HepG2 (cell line): ENCODE results near the gene SLC16A6. TPM values are rescaled to one million over a fixed set of nuclear protein-coding genes. Genes with fewer than 3 reads are reported as not detected.

Experiments
- ATAC-seq: fragments of 200-7000 bp; cut with Tn5 transposase; 3 replicates; pipeline ENCODE4 v1.9.1; 2020; ENCODE audit warnings: mild to moderate bottlenecking, moderate library complexity
- BruUV-seq: library from RNA; stranded (reverse); fragments of 400-500 nt; replicated peaks from 2 replicates; lab custom pipeline; 2021; lab: Mats Ljungman, UMichigan
- CTCF ChIA-PET: fragments of 300-600 bp; formaldehyde crosslinking; extraction: SDS; loops from one replicate; lab custom pipeline; 2021; ENCODE audit warnings: low total read pairs, inconsistent platforms, low intra/inter-chr PET ratio; lab: Yijun Ruan, JAX
- POLR2A ChIA-PET: fragments of 350-600 bp; sonication (Branson Sonifier 250); formaldehyde crosslinking; loops from one replicate; lab custom pipeline; 2020; ENCODE audit warnings: antibody characterized with exemption, inconsistent platforms; lab: Yijun Ruan, JAX
- DNase-seq: peaks from one replicate; pipeline ENCODE4 v3.0.0-alpha.2; 2015; ENCODE audit warnings: low spot score
- FAIRE-seq: peaks from 3 replicates; lab custom pipeline; 2011; peaks lifted over from hg19 to GRCh38; lab: Jason Lieb, UNC
- H2AFZ ChIP-seq: one replicate; pipeline ENCODE4 v1.6.1; 2011; ENCODE audit warnings: low read length, inconsistent platforms
- H3K27ac ChIP-seq: fragments of 300-600 bp; 3 replicates; pipeline ENCODE4 v1.8.0; 2011; ENCODE audit warnings: mixed run types, mild to moderate bottlenecking, mixed read lengths, low read length, inconsistent platforms; ENCODE audit not compliant: insufficient read depth; ENCODE audit errors: extremely low read length
- H3K27me3 ChIP-seq, 2 experiments: fragments of 200-600 bp in 1 of 2; 2 replicates in 1 of 2; 3 replicates in 1 of 2; pipeline versions ENCODE4 v1.6.0 to v1.8.0; 2011; ENCODE audit warnings: low read length in 2 of 2, mild to moderate bottlenecking in 2 of 2, moderate library complexity in 2 of 2, inconsistent platforms in 1 of 2; ENCODE audit not compliant: insufficient read depth in 2 of 2, control insufficient read depth in 1 of 2
- H3K36me3 ChIP-seq, 2 experiments: fragments of 200-600 bp in 1 of 2; replicated peaks in 1 of 2; 2 replicates in 1 of 2; 3 replicates in 1 of 2; pipeline versions ENCODE4 v1.5.1 to v1.8.0; 2011; ENCODE audit warnings: low read length in 2 of 2, inconsistent platforms in 1 of 2; ENCODE audit not compliant: insufficient read depth in 2 of 2, control insufficient read depth in 1 of 2
- H3K4me1 ChIP-seq: 2 replicates; pipeline ENCODE4 v1.5.1; 2012; ENCODE audit warnings: low read length, inconsistent platforms; ENCODE audit not compliant: insufficient read depth
- H3K4me2 ChIP-seq: 2 replicates; pipeline ENCODE4 v1.6.0; 2011; ENCODE audit warnings: low read depth, low read length, inconsistent platforms
- H3K4me3 ChIP-seq, 3 experiments: fragments of 200-600 bp in 1 of 3; sonication (generic), shearing (Covaris generic) in 1 of 3; replicated peaks in 1 of 3; 2 replicates each; pipeline ENCODE4 v1.5.1; 2011 to 2016; ENCODE audit warnings: low read length in 3 of 3, inconsistent platforms in 2 of 3, low read depth in 2 of 3, mild to moderate bottlenecking in 2 of 3, control low read depth in 1 of 3, mixed read lengths in 1 of 3; ENCODE audit not compliant: insufficient read depth in 1 of 3
- H3K79me2 ChIP-seq: one replicate; pipeline ENCODE4 v1.6.1; 2011; ENCODE audit warnings: low read length, inconsistent platforms; ENCODE audit not compliant: insufficient read depth
- H3K9ac ChIP-seq: 2 replicates; pipeline ENCODE4 v1.6.0; 2011; ENCODE audit warnings: mild to moderate bottlenecking, low read depth, low read length, inconsistent platforms; ENCODE audit not compliant: insufficient read depth
- H3K9me3 ChIP-seq: 2 replicates; pipeline ENCODE4 v1.5.1; 2012; ENCODE audit warnings: mild to moderate bottlenecking, low read length
- H4K20me1 ChIP-seq: 2 replicates; pipeline ENCODE4 v1.6.0; 2011; ENCODE audit warnings: inconsistent platforms, mild to moderate bottlenecking, low read length, moderate library complexity; ENCODE audit not compliant: insufficient read depth
- AHR ChIP-seq: IDR thresholded peaks from 2 replicates; pipeline ENCODE4 v1.6.1; 2018; ENCODE audit warnings: missing genetic modification reagents, missing compliant biosample characterization
- ATF7-NPFF ChIP-seq: sonication (generic); formaldehyde crosslinking; IDR thresholded peaks from 2 replicates; pipeline ENCODE4 v1.8.1; 2023; ENCODE audit warnings: mild to moderate bottlenecking, low read depth, missing genetic modification reagents, moderate library complexity
- BRD4 ChIP-seq: sonication (generic); formaldehyde crosslinking; IDR thresholded peaks from 2 replicates; pipeline ENCODE4 v1.4.0; 2020; ENCODE audit warnings: missing genetic modification reagents
- JARID2 ChIP-seq: sonication (generic); formaldehyde crosslinking; IDR thresholded peaks from 2 replicates; pipeline ENCODE4 v1.8.1; 2023; ENCODE audit warnings: missing genetic modification reagents, inconsistent platforms; ENCODE audit not compliant: insufficient replicate concordance
- KDM6A ChIP-seq: IDR thresholded peaks from 2 replicates; pipeline ENCODE4 v1.6.1; 2016; ENCODE audit warnings: low read depth
- KLF13 ChIP-seq: sonication (generic); formaldehyde crosslinking; IDR thresholded peaks from 2 replicates; pipeline ENCODE4 v1.4.0; 2020; ENCODE audit warnings: mild to moderate bottlenecking, missing genetic modification reagents
- MIXL1 ChIP-seq: IDR thresholded peaks from 2 replicates; pipeline ENCODE4 v1.6.1; 2016
- NR3C1 ChIP-seq: sonication (generic); formaldehyde crosslinking; IDR thresholded peaks from 2 replicates; pipeline ENCODE4 v1.4.0; 2020; ENCODE audit warnings: missing genetic modification reagents
- ZNF431 ChIP-seq: sonication (generic); formaldehyde crosslinking; IDR thresholded peaks from 2 replicates; pipeline ENCODE4 v1.9.0; 2022; ENCODE audit warnings: missing genetic modification reagents, low read depth, mild to moderate bottlenecking, borderline replicate concordance
- ZNF446 ChIP-seq: sonication (generic); formaldehyde crosslinking; IDR thresholded peaks from 2 replicates; pipeline ENCODE4 v1.5.0; 2020; ENCODE audit warnings: mild to moderate bottlenecking, missing genetic modification reagents
- ZNF510 ChIP-seq: sonication (generic); formaldehyde crosslinking; IDR thresholded peaks from 2 replicates; pipeline ENCODE4 v1.4.0; 2020; ENCODE audit warnings: low read depth, mild to moderate bottlenecking, missing genetic modification reagents
- WGBS: methylation state at CpG from one replicate; pipeline ENCODE4 v1.1.6; 2017; ENCODE audit warnings: low lambda C conversion rate; 5-methylcytosine and 5-hydroxymethylcytosine counted together
- in situ Hi-C: cut with HindIII; loops from 2 replicates; pipeline ENCODE4 v1.10.0; 2017; ENCODE audit warnings: low pct_unique_long_range_greater_than_20kb; ENCODE audit not compliant: extremely low pct_ligation_motif_present
- intact Hi-C: fragments of 100-400 bp; cut with micrococcal nuclease; formaldehyde crosslinking; loops from one replicate; pipeline ENCODE4 v1.10.0; 2022; ENCODE audit not compliant: unreplicated experiment
- polyA plus RNA-seq, 8 experiments: library from polyadenylated mRNA; depleted of rRNA in 3 of 8; stranded (reverse) in 7 of 8; unstranded in 1 of 8; fragments of >200 nt; fragmentation: Illumina TruSeq in 4 of 8; extraction: Trizol in 4 of 8; gene quantifications; 2 replicates each; pipeline versions ENCODE4 v1.2.1 to v1.2.3, GENCODE V29; 2011 to 2016; ENCODE audit warnings: low read depth in 4 of 8, missing spikeins in 1 of 8, mixed read lengths in 1 of 8; ENCODE audit not compliant: insufficient read depth in 1 of 8
- total RNA-seq, 5 experiments: library from RNA; depleted of rRNA; stranded (reverse); fragments of >200 nt; fragmentation: Illumina TruSeq; extraction: Trizol; gene quantifications; 2 replicates each; pipeline ENCODE4 v1.2.3, GENCODE V29; 2016; ENCODE audit warnings: low read depth in 1 of 5
- TF ChIP-seq, protein P1 (sequence below): sonication (generic); formaldehyde crosslinking; IDR thresholded peaks from 2 replicates; pipeline ENCODE4 v1.4.0; 2020; ENCODE audit warnings: mild to moderate bottlenecking, missing genetic modification reagents
- TF ChIP-seq, protein P2 (sequence below): sonication (generic); formaldehyde crosslinking; IDR thresholded peaks from 2 replicates; pipeline ENCODE4 v1.5.0; 2020; ENCODE audit warnings: mild to moderate bottlenecking, missing genetic modification reagents
- TF ChIP-seq, protein P3 (sequence below): sonication (generic); formaldehyde crosslinking; IDR thresholded peaks from one replicate; pipeline ENCODE4 v1.5.1; 2020; ENCODE audit warnings: mild to moderate bottlenecking, missing genetic modification reagents; ENCODE audit errors: not compliant biosample characterization

SLC16A6 gene
- total and polyA plus RNA-seq, 2 of the 13 experiments (the other 11 are each of a cell fraction or from before 2014, with no cell fraction given): 1.1 to 44.7 TPM

GRCh38 chr17:68321556-68321954 lies 30.6 kb upstream of the SLC16A6 start:
- intact Hi-C loops: no loop called here
- CTCF ChIA-PET: no interaction called here
- Histone ChIP-seq H4K20me1 (no peaks in the 10 kb centered on the region), H3K4me2 (no peak overlapping the region), H3K27ac (no peak overlapping the region), H3K79me2 (no peaks in the 10 kb centered on the region), H3K4me3 (no peak overlapping the region), H3K4me1 (peaks cover 57% of the 10 kb centered on the region), H3K9me3 (no peaks in the 10 kb centered on the region), H2AFZ (no peak overlapping the region), H3K36me3 (no peaks in the 10 kb centered on the region), H3K27me3 (no peaks in the 10 kb centered on the region), H3K9ac (no peak overlapping the region)
- in situ Hi-C loops: no loop called here
- ATAC-seq (no peak), DNase-seq (no peak), FAIRE-seq (no peak)
- WGBS: 97% methylated on average over 4 of the region's 4 CpGs
- POLR2A ChIA-PET: no interaction called here
- BruUV-seq: no TSS peak
- no peak for TF ChIP-seq ZNF510 (CRISPR knock-in tag)
- TF ChIP-seq NR3C1 (CRISPR knock-in tag): no peak
- TF ChIP-seq ZNF431 (CRISPR knock-in tag): no peak
- TF ChIP-seq, protein P1, sequence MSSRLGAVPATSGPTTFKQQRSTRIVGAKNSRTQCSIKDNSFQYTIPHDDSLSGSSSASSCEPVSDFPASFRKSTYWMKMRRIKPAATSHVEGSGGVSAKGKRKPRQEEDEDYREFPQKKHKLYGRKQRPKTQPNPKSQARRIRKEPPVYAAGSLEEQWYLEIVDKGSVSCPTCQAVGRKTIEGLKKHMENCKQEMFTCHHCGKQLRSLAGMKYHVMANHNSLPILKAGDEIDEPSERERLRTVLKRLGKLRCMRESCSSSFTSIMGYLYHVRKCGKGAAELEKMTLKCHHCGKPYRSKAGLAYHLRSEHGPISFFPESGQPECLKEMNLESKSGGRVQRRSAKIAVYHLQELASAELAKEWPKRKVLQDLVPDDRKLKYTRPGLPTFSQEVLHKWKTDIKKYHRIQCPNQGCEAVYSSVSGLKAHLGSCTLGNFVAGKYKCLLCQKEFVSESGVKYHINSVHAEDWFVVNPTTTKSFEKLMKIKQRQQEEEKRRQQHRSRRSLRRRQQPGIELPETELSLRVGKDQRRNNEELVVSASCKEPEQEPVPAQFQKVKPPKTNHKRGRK (CRISPR knock-in tag): no peak
- TF ChIP-seq KLF13 (CRISPR knock-in tag): no peak
- TF ChIP-seq, protein P2, sequence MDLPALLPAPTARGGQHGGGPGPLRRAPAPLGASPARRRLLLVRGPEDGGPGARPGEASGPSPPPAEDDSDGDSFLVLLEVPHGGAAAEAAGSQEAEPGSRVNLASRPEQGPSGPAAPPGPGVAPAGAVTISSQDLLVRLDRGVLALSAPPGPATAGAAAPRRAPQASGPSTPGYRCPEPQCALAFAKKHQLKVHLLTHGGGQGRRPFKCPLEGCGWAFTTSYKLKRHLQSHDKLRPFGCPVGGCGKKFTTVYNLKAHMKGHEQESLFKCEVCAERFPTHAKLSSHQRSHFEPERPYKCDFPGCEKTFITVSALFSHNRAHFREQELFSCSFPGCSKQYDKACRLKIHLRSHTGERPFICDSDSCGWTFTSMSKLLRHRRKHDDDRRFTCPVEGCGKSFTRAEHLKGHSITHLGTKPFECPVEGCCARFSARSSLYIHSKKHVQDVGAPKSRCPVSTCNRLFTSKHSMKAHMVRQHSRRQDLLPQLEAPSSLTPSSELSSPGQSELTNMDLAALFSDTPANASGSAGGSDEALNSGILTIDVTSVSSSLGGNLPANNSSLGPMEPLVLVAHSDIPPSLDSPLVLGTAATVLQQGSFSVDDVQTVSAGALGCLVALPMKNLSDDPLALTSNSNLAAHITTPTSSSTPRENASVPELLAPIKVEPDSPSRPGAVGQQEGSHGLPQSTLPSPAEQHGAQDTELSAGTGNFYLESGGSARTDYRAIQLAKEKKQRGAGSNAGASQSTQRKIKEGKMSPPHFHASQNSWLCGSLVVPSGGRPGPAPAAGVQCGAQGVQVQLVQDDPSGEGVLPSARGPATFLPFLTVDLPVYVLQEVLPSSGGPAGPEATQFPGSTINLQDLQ (CRISPR knock-in tag): no peak
- TF ChIP-seq KDM6A: no peak
- TF ChIP-seq ATF7-NPFF (CRISPR knock-in tag): no peak
- TF ChIP-seq JARID2: no peak
- no peak for TF ChIP-seq ZNF446 (CRISPR knock-in tag)
- no peak for TF ChIP-seq BRD4
- no peak for TF ChIP-seq AHR (CRISPR knock-in tag)
- TF ChIP-seq, protein P3, sequence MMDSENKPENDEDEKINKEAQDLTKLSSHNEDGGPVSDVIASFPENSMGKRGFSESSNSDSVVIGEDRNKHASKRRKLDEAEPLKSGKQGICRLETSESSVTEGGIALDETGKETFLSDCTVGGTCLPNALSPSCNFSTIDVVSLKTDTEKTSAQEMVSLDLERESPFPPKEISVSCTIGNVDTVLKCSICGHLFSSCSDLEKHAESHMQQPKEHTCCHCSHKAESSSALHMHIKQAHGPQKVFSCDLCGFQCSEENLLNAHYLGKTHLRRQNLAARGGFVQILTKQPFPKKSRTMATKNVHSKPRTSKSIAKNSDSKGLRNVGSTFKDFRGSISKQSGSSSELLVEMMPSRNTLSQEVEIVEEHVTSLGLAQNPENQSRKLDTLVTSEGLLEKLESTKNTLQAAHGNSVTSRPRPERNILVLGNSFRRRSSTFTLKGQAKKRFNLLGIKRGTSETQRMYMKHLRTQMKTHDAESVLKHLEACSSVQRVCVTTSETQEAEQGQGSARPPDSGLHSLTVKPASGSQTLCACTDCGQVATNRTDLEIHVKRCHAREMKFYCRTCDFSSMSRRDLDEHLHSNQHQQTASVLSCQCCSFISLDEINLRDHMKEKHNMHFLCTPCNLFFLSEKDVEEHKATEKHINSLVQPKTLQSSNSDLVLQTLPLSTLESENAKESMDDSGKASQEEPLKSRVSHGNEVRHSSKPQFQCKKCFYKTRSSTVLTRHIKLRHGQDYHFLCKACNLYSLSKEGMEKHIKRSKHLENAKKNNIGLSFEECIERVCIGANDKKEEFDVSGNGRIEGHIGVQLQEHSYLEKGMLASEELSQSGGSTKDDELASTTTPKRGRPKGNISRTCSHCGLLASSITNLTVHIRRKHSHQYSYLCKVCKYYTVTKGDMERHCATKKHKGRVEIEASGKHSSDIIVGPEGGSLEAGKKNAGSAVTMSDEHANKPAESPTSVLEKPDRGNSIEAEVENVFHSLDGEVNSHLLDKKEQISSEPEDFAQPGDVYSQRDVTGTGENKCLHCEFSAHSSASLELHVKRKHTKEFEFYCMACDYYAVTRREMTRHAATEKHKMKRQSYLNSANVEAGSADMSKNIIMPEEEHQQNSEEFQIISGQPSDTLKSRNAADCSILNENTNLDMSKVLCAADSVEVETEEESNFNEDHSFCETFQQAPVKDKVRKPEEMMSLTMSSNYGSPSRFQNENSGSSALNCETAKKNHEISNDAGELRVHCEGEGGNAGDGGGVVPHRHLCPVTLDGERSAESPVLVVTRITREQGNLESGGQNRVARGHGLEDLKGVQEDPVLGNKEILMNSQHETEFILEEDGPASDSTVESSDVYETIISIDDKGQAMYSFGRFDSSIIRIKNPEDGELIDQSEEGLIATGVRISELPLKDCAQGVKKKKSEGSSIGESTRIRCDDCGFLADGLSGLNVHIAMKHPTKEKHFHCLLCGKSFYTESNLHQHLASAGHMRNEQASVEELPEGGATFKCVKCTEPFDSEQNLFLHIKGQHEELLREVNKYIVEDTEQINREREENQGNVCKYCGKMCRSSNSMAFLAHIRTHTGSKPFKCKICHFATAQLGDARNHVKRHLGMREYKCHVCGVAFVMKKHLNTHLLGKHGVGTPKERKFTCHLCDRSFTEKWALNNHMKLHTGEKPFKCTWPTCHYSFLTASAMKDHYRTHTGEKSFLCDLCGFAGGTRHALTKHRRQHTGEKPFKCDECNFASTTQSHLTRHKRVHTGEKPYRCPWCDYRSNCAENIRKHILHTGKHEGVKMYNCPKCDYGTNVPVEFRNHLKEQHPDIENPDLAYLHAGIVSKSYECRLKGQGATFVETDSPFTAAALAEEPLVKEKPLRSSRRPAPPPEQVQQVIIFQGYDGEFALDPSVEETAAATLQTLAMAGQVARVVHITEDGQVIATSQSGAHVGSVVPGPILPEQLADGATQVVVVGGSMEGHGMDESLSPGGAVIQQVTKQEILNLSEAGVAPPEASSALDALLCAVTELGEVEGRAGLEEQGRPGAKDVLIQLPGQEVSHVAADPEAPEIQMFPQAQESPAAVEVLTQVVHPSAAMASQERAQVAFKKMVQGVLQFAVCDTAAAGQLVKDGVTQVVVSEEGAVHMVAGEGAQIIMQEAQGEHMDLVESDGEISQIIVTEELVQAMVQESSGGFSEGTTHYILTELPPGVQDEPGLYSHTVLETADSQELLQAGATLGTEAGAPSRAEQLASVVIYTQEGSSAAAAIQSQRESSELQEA (CRISPR knock-in tag): no peak
- TF ChIP-seq MIXL1: no peak
